Measurements from ENCODE around the gene SLC6A7.

SLC6A7 gene

GRCh38 chr5:150177721-150178120 is 12.1 kb upstream of the SLC6A7 start:
- Histone ChIP-seq H3K9me2 (replicated peaks; ENCODE audit: low read depth, low read length) (no peaks in the 10 kb centered on the region), H3K4me1 (ENCODE audit: insufficient read depth, low read length, poor library complexity, severe bottlenecking) (no peaks in the 10 kb centered on the region), H2AFZ (ENCODE audit: low read length) (no peak overlapping the region), H3K9ac (ENCODE audit: low read depth, low read length, poor library complexity, severe bottlenecking) (no peak overlapping the region), H3K27me3 (ENCODE audit: insufficient read depth, low read length, poor library complexity, severe bottlenecking) (no peaks in the 10 kb centered on the region), H4K20me1 (ENCODE audit: insufficient read depth, low read length, poor library complexity, severe bottlenecking) (no peaks in the 10 kb centered on the region), H3K36me3 (ENCODE audit: insufficient read depth, low read length) (no peaks in the 10 kb centered on the region), H3K9me3 (ENCODE audit: insufficient read depth, low read depth, low read length) (no peaks in the 10 kb centered on the region), H3F3A (ENCODE audit: low read depth) (no peaks in the 10 kb centered on the region), H3K79me2 (ENCODE audit: insufficient read depth, low read length) (no peaks in the 10 kb centered on the region), H3K4me3 (ENCODE audit: low read length, poor library complexity, severe bottlenecking) (no peak overlapping the region), H3K4me2 (ENCODE audit: low read depth, low read length, poor library complexity, severe bottlenecking) (no peak overlapping the region)
- no peak for TF ChIP-seq EZH2phosphoT487 (IDR thresholded peaks at IDR 0.05; ENCODE audit: borderline replicate concordance)
- TF ChIP-seq, protein P1, sequence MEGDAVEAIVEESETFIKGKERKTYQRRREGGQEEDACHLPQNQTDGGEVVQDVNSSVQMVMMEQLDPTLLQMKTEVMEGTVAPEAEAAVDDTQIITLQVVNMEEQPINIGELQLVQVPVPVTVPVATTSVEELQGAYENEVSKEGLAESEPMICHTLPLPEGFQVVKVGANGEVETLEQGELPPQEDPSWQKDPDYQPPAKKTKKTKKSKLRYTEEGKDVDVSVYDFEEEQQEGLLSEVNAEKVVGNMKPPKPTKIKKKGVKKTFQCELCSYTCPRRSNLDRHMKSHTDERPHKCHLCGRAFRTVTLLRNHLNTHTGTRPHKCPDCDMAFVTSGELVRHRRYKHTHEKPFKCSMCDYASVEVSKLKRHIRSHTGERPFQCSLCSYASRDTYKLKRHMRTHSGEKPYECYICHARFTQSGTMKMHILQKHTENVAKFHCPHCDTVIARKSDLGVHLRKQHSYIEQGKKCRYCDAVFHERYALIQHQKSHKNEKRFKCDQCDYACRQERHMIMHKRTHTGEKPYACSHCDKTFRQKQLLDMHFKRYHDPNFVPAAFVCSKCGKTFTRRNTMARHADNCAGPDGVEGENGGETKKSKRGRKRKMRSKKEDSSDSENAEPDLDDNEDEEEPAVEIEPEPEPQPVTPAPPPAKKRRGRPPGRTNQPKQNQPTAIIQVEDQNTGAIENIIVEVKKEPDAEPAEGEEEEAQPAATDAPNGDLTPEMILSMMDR (conservative IDR thresholded peaks at IDR 0.05; ENCODE audit: low read length): no peak

DNA sequence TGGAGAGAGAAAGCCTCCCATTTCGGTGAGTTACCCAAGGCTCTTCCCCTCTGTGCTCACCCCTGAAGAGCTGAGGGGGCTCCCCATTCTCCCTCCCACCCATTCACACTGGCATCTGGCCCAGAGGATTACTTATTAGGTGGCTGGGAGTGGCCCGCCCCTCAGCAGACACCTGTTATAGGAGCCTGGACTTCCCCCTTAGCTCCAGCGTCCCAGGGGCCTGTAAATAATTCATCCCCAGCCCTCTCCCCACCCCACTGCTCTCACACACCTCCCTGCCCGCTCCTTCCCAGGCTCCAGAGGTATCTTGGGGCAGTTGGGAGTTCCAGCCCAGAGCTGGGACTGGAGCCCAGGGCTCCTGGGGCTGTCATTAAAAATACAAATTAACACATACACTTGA is 11.6 kb upstream of the SLC6A7 start:
- no peaks in the 10 kb centered on the region for H3K27me3 ChIP-seq (ENCODE audit: insufficient read depth, low read length, poor library complexity, severe bottlenecking)
- no peak overlapping the region for H3K9ac ChIP-seq (ENCODE audit: low read depth, low read length, poor library complexity, severe bottlenecking)
- no peaks in the 10 kb centered on the region for H3K9me2 ChIP-seq (replicated peaks; ENCODE audit: low read depth, low read length)
- no peaks in the 10 kb centered on the region for H3K4me1 ChIP-seq (ENCODE audit: insufficient read depth, low read length, poor library complexity, severe bottlenecking)
- H4K20me1 ChIP-seq (ENCODE audit: insufficient read depth, low read length, poor library complexity, severe bottlenecking): no peaks in the 10 kb centered on the region
- H3K4me2 ChIP-seq (ENCODE audit: low read depth, low read length, poor library complexity, severe bottlenecking): no peak overlapping the region
- no peaks in the 10 kb centered on the region for H3K9me3 ChIP-seq (ENCODE audit: insufficient read depth, low read depth, low read length)
- H2AFZ ChIP-seq (ENCODE audit: low read length): no peak overlapping the region
- H3K36me3 ChIP-seq (ENCODE audit: insufficient read depth, low read length): no peaks in the 10 kb centered on the region
- TF ChIP-seq EZH2phosphoT487 (IDR thresholded peaks at IDR 0.05; ENCODE audit: borderline replicate concordance): no peak
- TF ChIP-seq, protein P1 (conservative IDR thresholded peaks at IDR 0.05; ENCODE audit: low read length): no peak
- no peaks in the 10 kb centered on the region for H3F3A ChIP-seq (ENCODE audit: low read depth)
- H3K4me3 ChIP-seq (ENCODE audit: low read length, poor library complexity, severe bottlenecking): no peak overlapping the region
- no peaks in the 10 kb centered on the region for H3K79me2 ChIP-seq (ENCODE audit: insufficient read depth, low read length)

GRCh38 chr5:150179019-150179620 is 10.7 kb upstream of the SLC6A7 start:
- H3K9ac ChIP-seq (ENCODE audit: low read depth, low read length, poor library complexity, severe bottlenecking): no peak overlapping the region
- H3K36me3 ChIP-seq (ENCODE audit: insufficient read depth, low read length): no peaks in the 10 kb centered on the region
- no peaks in the 10 kb centered on the region for H3K27me3 ChIP-seq (ENCODE audit: insufficient read depth, low read length, poor library complexity, severe bottlenecking)
- TF ChIP-seq, protein P1 (conservative IDR thresholded peaks at IDR 0.05; ENCODE audit: low read length): no peak
- no peak for TF ChIP-seq EZH2phosphoT487 (IDR thresholded peaks at IDR 0.05; ENCODE audit: borderline replicate concordance)
- H4K20me1 ChIP-seq (ENCODE audit: insufficient read depth, low read length, poor library complexity, severe bottlenecking): no peaks in the 10 kb centered on the region
- no peaks in the 10 kb centered on the region for H3K9me2 ChIP-seq (replicated peaks; ENCODE audit: low read depth, low read length)
- no peaks in the 10 kb centered on the region for H3K9me3 ChIP-seq (ENCODE audit: insufficient read depth, low read depth, low read length)
- no peak overlapping the region for H2AFZ ChIP-seq (ENCODE audit: low read length)
- no peak overlapping the region for H3K4me2 ChIP-seq (ENCODE audit: low read depth, low read length, poor library complexity, severe bottlenecking)
- no peaks in the 10 kb centered on the region for H3K79me2 ChIP-seq (ENCODE audit: insufficient read depth, low read length)
- H3K4me1 ChIP-seq (ENCODE audit: insufficient read depth, low read length, poor library complexity, severe bottlenecking): no peaks in the 10 kb centered on the region
- no peaks in the 10 kb centered on the region for H3F3A ChIP-seq (ENCODE audit: low read depth)
- H3K4me3 ChIP-seq (ENCODE audit: low read length, poor library complexity, severe bottlenecking): no peak overlapping the region

Measured in Loucy (cell line).